Astrocyte (in vitro differentiated cells and primary cell): ENCODE results near the gene HOXB4. TPM values are rescaled to one million over a fixed set of nuclear protein-coding genes. Genes with fewer than 3 reads are reported as not detected.

Source experiments
- DNase-seq: peaks from one replicate; pipeline ENCODE4 v3.0.0-alpha.2; 2010; ENCODE audit warnings: low read depth
- FAIRE-seq: peaks from 2 replicates; lab custom pipeline; 2011; peaks lifted over from hg19 to GRCh38; lab: Jason Lieb, UNC
- H2AFZ ChIP-seq: 2 replicates; pipeline ENCODE4 v1.6.0; 2012; ENCODE audit warnings: low read depth, low read length, inconsistent platforms
- H3K27ac ChIP-seq: 2 replicates; pipeline ENCODE4 v1.5.1; 2011; ENCODE audit warnings: low read depth, low read length, inconsistent platforms
- H3K27me3 ChIP-seq: 2 replicates; pipeline ENCODE4 v1.6.0; 2011; ENCODE audit warnings: low read length, inconsistent platforms; ENCODE audit not compliant: insufficient read depth
- H3K36me3 ChIP-seq: 2 replicates; pipeline ENCODE4 v1.5.1; 2011; ENCODE audit warnings: low read length, inconsistent platforms; ENCODE audit not compliant: insufficient read depth
- H3K4me1 ChIP-seq: 2 replicates; pipeline ENCODE4 v1.5.1; 2011; ENCODE audit warnings: low read length, inconsistent platforms; ENCODE audit not compliant: insufficient read depth
- H3K4me2 ChIP-seq: 2 replicates; pipeline ENCODE4 v1.6.0; 2012; ENCODE audit warnings: low read length, inconsistent platforms
- H3K4me3 ChIP-seq: 2 replicates; pipeline ENCODE4 v1.5.1; 2011; ENCODE audit warnings: low read depth, mild to moderate bottlenecking, low read length, inconsistent platforms; ENCODE audit not compliant: insufficient read depth
- H3K79me2 ChIP-seq: 2 replicates; pipeline ENCODE4 v1.6.0; 2012; ENCODE audit warnings: mild to moderate bottlenecking, low read length, inconsistent platforms; ENCODE audit not compliant: insufficient read depth
- H3K9ac ChIP-seq: 2 replicates; pipeline ENCODE4 v1.6.0; 2012; ENCODE audit warnings: mild to moderate bottlenecking, low read length, inconsistent platforms
- H3K9me3 ChIP-seq: 2 replicates; pipeline ENCODE4 v1.5.1; 2012; ENCODE audit warnings: low read depth, mild to moderate bottlenecking, low read length, inconsistent platforms; ENCODE audit not compliant: insufficient read depth
- H4K20me1 ChIP-seq: 2 replicates; pipeline ENCODE4 v1.6.0; 2012; ENCODE audit warnings: low read length, inconsistent platforms; ENCODE audit not compliant: insufficient read depth
- H3K27ac Mint-ChIP-seq: one replicate; pipeline ENCODE4 v1.8.0; 2021; ENCODE audit warnings: mild to moderate bottlenecking, mixed read lengths; ENCODE audit not compliant: unreplicated experiment
- H3K27me3 Mint-ChIP-seq: one replicate; pipeline ENCODE4 v1.8.0; 2021; ENCODE audit warnings: low read depth, mixed read lengths; ENCODE audit not compliant: unreplicated experiment
- H3K36me3 Mint-ChIP-seq: one replicate; pipeline ENCODE4 v1.8.0; 2021; ENCODE audit warnings: low read depth, mixed read lengths; ENCODE audit not compliant: unreplicated experiment
- H3K4me1 Mint-ChIP-seq: one replicate; pipeline ENCODE4 v1.8.0; 2021; ENCODE audit warnings: low read depth, mixed read lengths; ENCODE audit not compliant: unreplicated experiment
- H3K4me3 Mint-ChIP-seq: one replicate; pipeline ENCODE4 v1.8.0; 2021; ENCODE audit warnings: mild to moderate bottlenecking, moderate library complexity, mixed read lengths; ENCODE audit not compliant: unreplicated experiment
- H3K9me3 Mint-ChIP-seq: one replicate; pipeline ENCODE4 v1.8.0; 2021; ENCODE audit warnings: mild to moderate bottlenecking, mixed read lengths; ENCODE audit not compliant: unreplicated experiment
- CTCF ChIP-seq: IDR thresholded peaks from 2 replicates; pipeline ENCODE4 v1.5.1; 2011; ENCODE audit warnings: low read depth, mild to moderate bottlenecking, inconsistent platforms, low read length, moderate library complexity; ENCODE audit not compliant: insufficient read depth
- EZH2 ChIP-seq: IDR thresholded peaks from 2 replicates; pipeline ENCODE4 v1.6.1; 2012; ENCODE audit warnings: mild to moderate bottlenecking, low read length, inconsistent platforms; ENCODE audit not compliant: insufficient read depth
- total RNA-seq: library from RNA; stranded (reverse); gene quantifications from 2 replicates; pipeline ENCODE4 v1.2.1, GENCODE V29; 2021

Gene HOXB4
- total RNA-seq, 1 donor from 2014 or later = not detected

- H3K4me1 Mint-ChIP-seq = peaks cover 2% of the 10 kb centered on the region
- Histone ChIP-seq H3K79me2 (peaks cover 94% of the 10 kb centered on the region), H4K20me1 (peaks cover 9% of the 10 kb centered on the region)
Measured at GRCh38 chr17:48559122-48559839, 18.9 kb downstream of the HOXB4 start.

GRCh38 chr17:48558831-48559121 lies 19.4 kb downstream of the HOXB4 start:
- no peak overlapping the region for H3K4me3 Mint-ChIP-seq
- H3K9ac ChIP-seq = peak overlapping the region; percentile 83
- DNase-seq (no peak), FAIRE-seq (no peak)
- peaks cover 2% of the 10 kb centered on the region for H3K36me3 Mint-ChIP-seq
- peak overlapping the region; percentile 8 for H3K27ac Mint-ChIP-seq
- H3K4me3 ChIP-seq = no peak overlapping the region
- H3K4me2 ChIP-seq = peak overlapping the region; percentile 88
- H3K27ac ChIP-seq = peak overlapping the region; percentile 61
- peaks cover 98% of the 10 kb centered on the region for H3K27me3 Mint-ChIP-seq
- no peaks in the 10 kb centered on the region for H3K9me3 ChIP-seq
- H3K9me3 Mint-ChIP-seq = peaks cover 17% of the 10 kb centered on the region
- H2AFZ ChIP-seq = no peak overlapping the region
- peaks cover 2% of the 10 kb centered on the region for H3K4me1 Mint-ChIP-seq
- TF ChIP-seq EZH2 = no peak
- no peak for TF ChIP-seq CTCF
- no peaks in the 10 kb centered on the region for H3K36me3 ChIP-seq
- H3K27me3 ChIP-seq = peaks cover 78% of the 10 kb centered on the region
- peaks cover 96% of the 10 kb centered on the region for H3K79me2 ChIP-seq
- H4K20me1 ChIP-seq = peaks cover 9% of the 10 kb centered on the region
- peaks cover 51% of the 10 kb centered on the region for H3K4me1 ChIP-seq

More at GRCh38 chr17:48559122-48559839, 18.9 kb downstream of the HOXB4 start:
- Mint-ChIP-seq H3K36me3 (peaks cover 2% of the 10 kb centered on the region), H3K4me3 (no peak overlapping the region), H3K27me3 (peaks cover 95% of the 10 kb centered on the region), H3K27ac (no peak overlapping the region), H3K9me3 (peaks cover 18% of the 10 kb centered on the region)
- peak overlapping the region; percentile 83 for H3K9ac ChIP-seq
- no peaks in the 10 kb centered on the region for H3K36me3 ChIP-seq
- H2AFZ ChIP-seq = no peak overlapping the region
- no peaks in the 10 kb centered on the region for H3K9me3 ChIP-seq
- DNase-seq (no peak), FAIRE-seq (no peak)
- peak overlapping the region; percentile 61 for H3K27ac ChIP-seq
- H3K4me2 ChIP-seq = peak overlapping the region; percentile 88
- H3K4me3 ChIP-seq = no peak overlapping the region
- H3K27me3 ChIP-seq = peaks cover 73% of the 10 kb centered on the region
- TF ChIP-seq CTCF (no peak), EZH2 (no peak)
- peaks cover 51% of the 10 kb centered on the region for H3K4me1 ChIP-seq
